Right kidney (tissue), 1 donor: Measurements from ENCODE around the gene MRPL40.

Source experiments
- DNase-seq: peaks from one replicate; pipeline ENCODE4 v3.0.0-alpha.2; 2016

Gene MRPL40

DNA sequence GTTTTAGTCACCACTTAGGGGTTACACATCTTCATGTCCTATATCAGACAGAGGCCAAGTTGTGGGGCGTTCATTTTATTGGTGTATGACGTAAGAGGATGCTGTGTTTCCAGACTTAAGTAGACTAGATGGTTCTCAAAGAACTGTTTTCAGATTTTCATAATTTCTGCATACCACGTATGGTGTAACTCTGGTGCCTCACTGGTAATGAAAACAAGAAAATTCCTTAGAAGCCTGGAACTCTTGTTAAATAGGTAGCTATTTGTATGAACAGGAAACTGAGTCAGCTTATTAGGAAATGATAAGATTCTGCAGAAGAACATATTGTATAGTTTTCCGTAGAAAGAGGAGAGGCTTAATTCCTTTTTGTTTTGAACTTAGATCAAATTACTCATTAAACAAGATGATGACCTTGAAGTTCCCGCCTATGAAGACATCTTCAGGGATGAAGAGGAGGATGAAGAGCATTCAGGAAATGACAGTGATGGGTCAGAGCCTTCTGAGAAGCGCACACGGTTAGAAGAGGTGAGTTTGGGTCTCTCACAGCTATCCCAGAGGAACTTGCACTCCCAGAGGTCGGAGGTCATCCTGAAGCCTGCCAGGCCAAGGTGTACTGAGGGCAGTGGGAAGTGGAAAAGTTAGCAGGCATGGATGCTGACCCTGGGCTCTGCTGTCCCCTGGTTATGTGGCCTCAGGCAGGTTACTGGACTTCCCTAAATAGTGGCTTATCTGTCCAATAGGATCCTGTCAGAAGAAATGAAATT lies 51.3 kb downstream of the MRPL40 start:
- DNase-seq, result no peak
